Measurements from ENCODE around the gene PCYOX1L.

PCYOX1L gene

GRCh38 chr5:149375434-149375833 is 17.6 kb downstream of the PCYOX1L start:
- H3K4me3 ChIP-seq (ENCODE audit: control insufficient read depth, low read depth, low read length), result no peak overlapping the region
- DNase-seq (ENCODE audit: low read depth), result no peak
- TF ChIP-seq, protein P1, sequence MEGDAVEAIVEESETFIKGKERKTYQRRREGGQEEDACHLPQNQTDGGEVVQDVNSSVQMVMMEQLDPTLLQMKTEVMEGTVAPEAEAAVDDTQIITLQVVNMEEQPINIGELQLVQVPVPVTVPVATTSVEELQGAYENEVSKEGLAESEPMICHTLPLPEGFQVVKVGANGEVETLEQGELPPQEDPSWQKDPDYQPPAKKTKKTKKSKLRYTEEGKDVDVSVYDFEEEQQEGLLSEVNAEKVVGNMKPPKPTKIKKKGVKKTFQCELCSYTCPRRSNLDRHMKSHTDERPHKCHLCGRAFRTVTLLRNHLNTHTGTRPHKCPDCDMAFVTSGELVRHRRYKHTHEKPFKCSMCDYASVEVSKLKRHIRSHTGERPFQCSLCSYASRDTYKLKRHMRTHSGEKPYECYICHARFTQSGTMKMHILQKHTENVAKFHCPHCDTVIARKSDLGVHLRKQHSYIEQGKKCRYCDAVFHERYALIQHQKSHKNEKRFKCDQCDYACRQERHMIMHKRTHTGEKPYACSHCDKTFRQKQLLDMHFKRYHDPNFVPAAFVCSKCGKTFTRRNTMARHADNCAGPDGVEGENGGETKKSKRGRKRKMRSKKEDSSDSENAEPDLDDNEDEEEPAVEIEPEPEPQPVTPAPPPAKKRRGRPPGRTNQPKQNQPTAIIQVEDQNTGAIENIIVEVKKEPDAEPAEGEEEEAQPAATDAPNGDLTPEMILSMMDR (conservative IDR thresholded peaks at IDR 0.05; ENCODE audit: control insufficient read depth, insufficient read depth, low read depth, low read length), result no peak

DNA sequence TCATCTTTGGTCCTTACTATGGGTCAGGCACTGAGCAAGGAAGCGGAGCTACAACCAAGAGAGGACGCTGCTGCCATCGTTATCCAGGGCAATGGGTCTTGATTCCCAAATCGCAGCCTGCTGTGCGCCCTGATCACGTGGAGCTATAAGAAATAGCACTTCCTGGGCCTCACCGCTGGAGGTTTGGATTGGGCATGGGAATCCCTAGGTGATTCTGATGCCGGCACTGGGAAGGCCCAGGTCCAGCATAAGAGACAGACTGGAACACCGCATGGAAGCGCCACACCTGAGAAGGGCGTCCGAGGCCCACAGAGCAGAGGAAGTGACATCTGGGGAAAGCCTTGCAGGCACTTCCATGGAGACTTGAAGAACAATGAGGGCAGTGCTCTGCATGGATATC is 18.3 kb downstream of the PCYOX1L start:
- TF ChIP-seq, protein P1 (conservative IDR thresholded peaks at IDR 0.05; ENCODE audit: control insufficient read depth, insufficient read depth, low read depth, low read length), result no peak
- DNase-seq (ENCODE audit: low read depth), result no peak
- no peak overlapping the region for H3K4me3 ChIP-seq (ENCODE audit: control insufficient read depth, low read depth, low read length)

- H3K4me3 ChIP-seq (ENCODE audit: control insufficient read depth, low read depth, low read length), result no peak overlapping the region
Observed at GRCh38 chr5:149376711-149377447, 19.0 kb downstream of the PCYOX1L start.

DNA sequence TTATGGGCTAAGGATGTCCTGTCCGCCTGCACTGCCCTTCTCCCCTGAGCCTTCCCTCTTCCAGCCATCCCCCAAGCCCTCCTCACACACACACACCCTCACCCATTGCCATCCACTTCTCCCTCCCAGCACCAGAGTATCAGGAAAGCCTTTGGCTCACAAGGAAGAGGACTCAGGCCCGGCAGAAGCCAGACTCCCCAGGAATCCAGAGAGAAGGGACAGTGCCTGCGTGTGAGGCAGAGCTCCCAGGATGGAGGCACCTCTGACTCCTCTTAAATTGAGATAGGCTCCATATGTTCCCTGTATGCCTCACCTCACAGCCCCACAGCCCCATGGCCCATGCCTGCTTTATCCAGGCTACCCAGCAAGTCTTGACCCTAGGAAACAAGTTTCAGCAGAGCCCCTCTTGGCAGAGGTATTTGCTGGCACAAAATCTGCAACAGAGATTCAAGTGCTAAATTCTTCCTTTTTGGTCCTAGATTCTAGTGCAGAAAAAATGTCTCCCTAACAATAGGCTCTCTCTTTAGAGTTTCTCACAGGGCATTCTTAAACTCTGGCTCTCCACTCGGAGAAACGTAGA is 20.5 kb downstream of the PCYOX1L start:
- DNase-seq (ENCODE audit: low read depth), result no peak
- H3K4me3 ChIP-seq (ENCODE audit: control insufficient read depth, low read depth, low read length), result no peak overlapping the region
- TF ChIP-seq, protein P1 (conservative IDR thresholded peaks at IDR 0.05; ENCODE audit: control insufficient read depth, insufficient read depth, low read depth, low read length), result no peak

More at GRCh38 chr5:149376711-149377447, 19.0 kb downstream of the PCYOX1L start:
- DNase-seq (ENCODE audit: low read depth), result no peak
- TF ChIP-seq, protein P1 (conservative IDR thresholded peaks at IDR 0.05; ENCODE audit: control insufficient read depth, insufficient read depth, low read depth, low read length), result no peak

GRCh38 chr5:149379177-149379761 is 21.4 kb downstream of the PCYOX1L start, which contains the start of gene IL17B:
Gene IL17B (minus strand): TSS chr5:149379292. CDS start chr5:149379225, 67 bp downstream.
- DNase-seq (ENCODE audit: low read depth), result no peak
- TF ChIP-seq, protein P1 (conservative IDR thresholded peaks at IDR 0.05; ENCODE audit: control insufficient read depth, insufficient read depth, low read depth, low read length), result no peak
- H3K4me3 ChIP-seq (ENCODE audit: control insufficient read depth, low read depth, low read length), result no peak within 1 kb of the TSS

DNA sequence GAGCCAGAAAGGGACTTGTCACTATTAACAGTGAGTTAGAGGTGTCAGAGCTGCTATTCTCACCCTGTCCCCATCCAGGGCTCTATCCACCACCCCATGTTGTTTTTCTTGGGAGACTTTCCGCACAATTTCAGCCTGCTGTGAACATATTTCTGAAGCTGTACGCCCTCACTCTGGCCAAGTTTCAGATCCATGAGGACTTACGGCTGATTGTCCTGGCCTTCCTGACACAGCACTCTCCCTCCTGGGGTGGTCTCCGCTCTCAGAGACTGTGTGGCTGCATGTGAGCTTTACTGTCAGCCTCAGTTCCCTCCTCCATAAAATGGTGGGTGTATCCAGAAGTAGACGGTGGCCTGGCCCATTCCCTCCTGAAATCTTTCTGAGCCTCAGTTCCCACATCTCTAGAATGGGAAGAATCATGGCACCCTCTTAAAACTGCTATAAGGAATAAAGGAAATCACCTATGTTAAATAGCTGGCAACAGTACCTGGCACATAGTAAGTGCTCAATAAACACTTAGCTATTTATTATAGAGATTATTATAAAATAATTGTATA is 22.1 kb downstream of the PCYOX1L start:
- H3K4me3 ChIP-seq (ENCODE audit: control insufficient read depth, low read depth, low read length), result no peak overlapping the region
- TF ChIP-seq, protein P1 (conservative IDR thresholded peaks at IDR 0.05; ENCODE audit: control insufficient read depth, insufficient read depth, low read depth, low read length), result no peak

More for the DNA sequence above, 22.1 kb downstream of the PCYOX1L start:
- no peak for DNase-seq (ENCODE audit: low read depth)
